OCI-LY7 (cell line): Measurements from ENCODE around the gene MSH3. TPM values are rescaled to one million over a fixed set of nuclear protein-coding genes. Genes with fewer than 3 reads are reported as not detected.

Experiments
- BruUV-seq: library from RNA; stranded (reverse); fragments of 400-500 nt; replicated peaks from 2 replicates; lab custom pipeline; 2021; lab: Mats Ljungman, UMichigan
- CTCF ChIA-PET: fragments of 300-600 bp; sonication (Branson Sonifier 250); formaldehyde crosslinking; loops from one replicate; lab custom pipeline; 2022; ENCODE audit warnings: antibody characterized with exemption; ENCODE audit not compliant: unreplicated experiment; lab: Charles Lee
- POLR2A ChIA-PET: fragments of 300-600 bp; sonication (Branson Sonifier 250); formaldehyde crosslinking; loops from one replicate; lab custom pipeline; 2022; ENCODE audit warnings: antibody characterized with exemption; lab: Charles Lee
- DNase-seq: peaks from one replicate; pipeline ENCODE4 v3.0.0-alpha.2; 2015; ENCODE audit warnings: low spot score
- H2AFZ ChIP-seq: fragments of 200-600 bp; sonication (generic), shearing (Covaris generic); 2 replicates; pipeline ENCODE4 v1.6.1; 2014; ENCODE audit warnings: mild to moderate bottlenecking, antibody characterized with exemption, low read length, moderate library complexity
- H3K27ac ChIP-seq: fragments of 200-600 bp; sonication (generic); 2 replicates; pipeline ENCODE4 v1.5.1; 2014; ENCODE audit warnings: mixed run types, low read depth, mild to moderate bottlenecking, moderate library complexity, low read length, inconsistent platforms; ENCODE audit not compliant: poor library complexity, severe bottlenecking
- H3K36me3 ChIP-seq: fragments of 200-600 bp; sonication (generic); 2 replicates; pipeline ENCODE4 v1.6.1; 2014; ENCODE audit warnings: mild to moderate bottlenecking, antibody characterized with exemption, low read length, moderate library complexity, mixed read lengths; ENCODE audit not compliant: insufficient read depth
- H3K4me1 ChIP-seq: fragments of 200-600 bp; sonication (generic); 2 replicates; pipeline ENCODE4 v1.5.1; 2014; ENCODE audit warnings: mild to moderate bottlenecking, low read length; ENCODE audit not compliant: insufficient read depth, poor library complexity, severe bottlenecking
- H3K4me2 ChIP-seq: fragments of 200-600 bp; sonication (generic); 2 replicates; pipeline ENCODE4 v1.6.1; 2014; ENCODE audit warnings: mild to moderate bottlenecking, low read length
- H3K4me3 ChIP-seq: fragments of 200-600 bp; sonication (generic); 2 replicates; pipeline ENCODE4 v1.5.1; 2014; ENCODE audit warnings: mild to moderate bottlenecking, low read depth, low read length; ENCODE audit not compliant: poor library complexity, severe bottlenecking
- H3K79me2 ChIP-seq: fragments of 200-600 bp; sonication (generic); 2 replicates; pipeline ENCODE4 v1.6.1; 2016; ENCODE audit warnings: low read depth, mild to moderate bottlenecking, low read length, moderate library complexity, mixed read lengths; ENCODE audit not compliant: insufficient read depth
- H3K9me2 ChIP-seq: fragments of 200-600 bp; sonication (generic); 2 replicates; pipeline ENCODE4 v1.6.1; 2016; ENCODE audit warnings: mild to moderate bottlenecking, low read length, mixed read lengths; ENCODE audit not compliant: insufficient read depth
- H3K9me3 ChIP-seq: fragments of 200-600 bp; sonication (generic); 2 replicates; pipeline ENCODE4 v1.6.1; 2014; ENCODE audit warnings: mild to moderate bottlenecking, mixed run types, low read length, mixed read lengths
- H4K20me1 ChIP-seq: fragments of 200-600 bp; sonication (generic); 2 replicates; pipeline ENCODE4 v1.6.1; 2014; ENCODE audit warnings: mild to moderate bottlenecking, antibody characterized with exemption, low read length, moderate library complexity, mixed read lengths; ENCODE audit not compliant: insufficient read depth
- CTCF ChIP-seq: fragments of 200-600 bp; sonication (generic); conservative IDR thresholded peaks from 2 replicates; pipeline ENCODE4 v1.5.1; 2014; ENCODE audit warnings: mild to moderate bottlenecking, antibody characterized with exemption, low read length, moderate library complexity, mixed read lengths
- EZH2phosphoT487 ChIP-seq: fragments of 200-600 bp; sonication (generic); IDR thresholded peaks from 2 replicates; pipeline ENCODE4 v1.6.1; 2018; ENCODE audit warnings: low read depth, borderline replicate concordance, mild to moderate bottlenecking, mixed run types, antibody characterized with exemption, low read length, moderate library complexity, mixed read lengths
- intact Hi-C: fragments of 100-400 bp; cut with micrococcal nuclease; formaldehyde crosslinking; loops from one replicate; pipeline ENCODE4 v1.10.0; 2022; ENCODE audit not compliant: unreplicated experiment
- total RNA-seq, 2 experiments: library from RNA; depleted of rRNA in 1 of 2; stranded (reverse); fragments of >200 nt in 1 of 2; shearing (Covaris generic) in 1 of 2; gene quantifications; 2 replicates each; pipeline ENCODE4 v1.2.3, GENCODE V29; 2014 to 2022

The MSH3 gene
- total RNA-seq, 2 experiments from 2014 or later: 15.4 to 28.3 TPM

- no peak overlapping the region for H3K4me3 ChIP-seq
- no peaks in the 10 kb centered on the region for H4K20me1 ChIP-seq
- H3K4me2 ChIP-seq: no peak overlapping the region
- 0 out of 2 replicates have a peak, but pooled peaks cover 7% of the 10 kb centered on the region for H3K79me2 ChIP-seq
- no peaks in the 10 kb centered on the region for H3K9me2 ChIP-seq
- H3K9me3 ChIP-seq: no peaks in the 10 kb centered on the region
- H2AFZ ChIP-seq: no peak overlapping the region
- TF ChIP-seq EZH2phosphoT487: no peak
- no peak for TF ChIP-seq CTCF
- peaks cover 92% of the 10 kb centered on the region for H3K36me3 ChIP-seq
- POLR2A ChIA-PET: interaction anchor here (0.6 to 1.2 kb wide), 3 partner anchors 12 to 271 kb away, joined by 4 to 5 read pairs (median 4); no protein-coding TSS in a partner anchor
- DNase-seq: no peak
- no TSS peak for BruUV-seq
- CTCF ChIA-PET: no interaction called here
- no peaks in the 10 kb centered on the region for H3K4me1 ChIP-seq
- intact Hi-C loops: no loop called here
- H3K27ac ChIP-seq: no peak overlapping the region
These were observed 13.8 kb downstream of the MSH3 start for GRCh38 chr5:80668016-80668969.

DNA sequence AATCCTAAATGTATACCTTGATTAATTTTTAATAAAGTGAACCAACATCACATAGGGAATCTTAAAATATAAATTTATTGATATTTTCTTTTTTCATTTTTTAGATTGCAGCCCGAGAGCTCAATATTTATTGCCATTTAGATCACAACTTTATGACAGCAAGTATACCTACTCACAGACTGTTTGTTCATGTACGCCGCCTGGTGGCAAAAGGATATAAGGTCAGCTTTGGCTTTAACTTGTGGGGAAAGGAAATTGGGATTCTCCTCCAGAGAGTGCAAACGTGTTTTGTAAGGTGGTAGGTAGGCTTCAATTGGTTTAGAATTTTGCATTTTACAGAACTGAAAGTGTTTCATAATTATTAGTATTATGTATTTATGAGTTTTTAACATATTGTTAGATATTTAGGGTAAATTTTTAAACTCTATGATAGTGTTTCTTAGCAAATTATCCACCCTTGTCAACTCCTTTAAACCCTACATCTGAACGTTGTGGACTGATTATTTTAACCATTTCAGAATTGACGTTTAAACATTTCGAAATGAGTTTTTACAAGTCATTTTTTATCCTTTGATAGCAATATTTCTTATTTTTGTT, 17.8 kb downstream of the MSH3 start:
- Histone ChIP-seq H3K9me3 (no peaks in the 10 kb centered on the region), H4K20me1 (no peaks in the 10 kb centered on the region), H3K36me3 (peaks cover 87% of the 10 kb centered on the region), H3K4me3 (no peak overlapping the region), H3K4me1 (no peaks in the 10 kb centered on the region), H3K27ac (no peak overlapping the region), H3K9me2 (no peaks in the 10 kb centered on the region), H3K4me2 (no peak overlapping the region), H2AFZ (no peak overlapping the region), H3K79me2 (no peaks in the 10 kb centered on the region)
- POLR2A ChIA-PET: interaction anchor here (0.6 to 1.0 kb wide), 2 partner anchors 14 to 15 kb away, joined by 3 to 4 read pairs; no protein-coding TSS in a partner anchor
- TF ChIP-seq CTCF: peak; percentile 91
- TF ChIP-seq EZH2phosphoT487: no peak
- CTCF ChIA-PET: no interaction called here
- intact Hi-C loops: loop anchor here (2.0 to 10.0 kb wide), 3 partner anchors 191 to 577 kb away; no protein-coding TSS in a partner anchor
- peak; percentile 78 for DNase-seq
- BruUV-seq: no TSS peak
